ENCODE results near the gene UBTD2. TPM values are rescaled to one million over a fixed set of nuclear protein-coding genes. Genes with fewer than 3 reads are reported as not detected.

UBTD2 gene
- total and polyA plus RNA-seq, 2 experiments from 2014 or later = 17.9 to 46.3 TPM

GRCh38 chr5:172280317-172280716 is 3.2 kb downstream of the UBTD2 start (continued):
- no peak for TF ChIP-seq ZNF462 (CRISPR knock-in tag; IDR thresholded peaks at IDR 0.05)
- no peak for TF ChIP-seq NANOG (IDR thresholded peaks at IDR 0.05; ENCODE audit: borderline replicate concordance)

- no peak overlapping the region for H3K4me3 Mint-ChIP-seq
- TF ChIP-seq ZNF114 (CRISPR knock-in tag; IDR thresholded peaks at IDR 0.05) = no peak
- no peak for TF ChIP-seq ZNF331 (CRISPR knock-in tag; IDR thresholded peaks at IDR 0.05; ENCODE audit: low read depth)
- no peak for TF ChIP-seq STAT1 (IDR thresholded peaks at IDR 0.05; ENCODE audit: unreplicated experiment)
- no peak for TF ChIP-seq CTCF (conservative IDR thresholded peaks at IDR 0.05; ENCODE audit: low read depth in 2 of 2)
- TF ChIP-seq NANOG (IDR thresholded peaks at IDR 0.05; ENCODE audit: borderline replicate concordance) = no peak
- no peak for TF ChIP-seq POLR2AphosphoS5 (IDR thresholded peaks at IDR 0.05; ENCODE audit: low read depth)
- no peak for TF ChIP-seq REST (IDR thresholded peaks at IDR 0.05; ENCODE audit: unreplicated experiment)
- no peak for TF ChIP-seq CREB1 (CRISPR knock-in tag; IDR thresholded peaks at IDR 0.05; ENCODE audit: low read depth)
- TF ChIP-seq EZH2phosphoT487 (IDR thresholded peaks at IDR 0.05; ENCODE audit: unreplicated experiment) = no peak
- no peak for TF ChIP-seq JUNB (IDR thresholded peaks at IDR 0.05; ENCODE audit: unreplicated experiment)
Measured at GRCh38 chr5:172278356-172278755, 5.2 kb downstream of the UBTD2 start.

More at GRCh38 chr5:172278356-172278755, 5.2 kb downstream of the UBTD2 start:
- Mint-ChIP-seq H3K27me3 (ENCODE audit: insufficient read depth, low read depth, poor library complexity) (peaks cover 18% of the 10 kb centered on the region), H3K9me3 (no peaks in the 10 kb centered on the region), H3K4me1 (peaks cover 36% of the 10 kb centered on the region), H3K36me3 (ENCODE audit: low read depth) (peaks cover 13% of the 10 kb centered on the region; the same call in 2 of the 3 replicates), H3K27ac (no peak overlapping the region)
- H2AFZ ChIP-seq = no peak overlapping the region
- no peaks in the 10 kb centered on the region for H3K36me3 ChIP-seq (ENCODE audit: insufficient read depth)
- H3K79me2 ChIP-seq (replicated peaks; ENCODE audit: insufficient read depth) = peaks cover 99% of the 10 kb centered on the region
- H3K4me1 ChIP-seq (ENCODE audit: insufficient read depth) = peaks cover 32% of the 10 kb centered on the region
- DNase-seq (ENCODE audit: low spot score) (no peak), ATAC-seq (no peak)
- no peaks in the 10 kb centered on the region for H3K9me2 ChIP-seq (ENCODE audit: insufficient read depth)
- no peaks in the 10 kb centered on the region for H3K27me3 ChIP-seq (ENCODE audit: insufficient read depth)
- no peak overlapping the region for H3K4me3 ChIP-seq
- peaks cover 78% of the 10 kb centered on the region for H4K20me1 ChIP-seq (replicated peaks; ENCODE audit: insufficient read depth)
- no peaks in the 10 kb centered on the region; the same call in 1 of the 2 replicates for H3F3A ChIP-seq (replicated peaks; ENCODE audit: low read depth)
- no peak overlapping the region for H3K4me2 ChIP-seq
- no peak overlapping the region for H3K27ac ChIP-seq (ENCODE audit: low read depth)

All from GM23338 (cell line).